Left forelimb (tissue), 1 donor: ENCODE data around the gene ACIN1.
A peak's percentile ranks its signal among the peaks of the same experiment; 100 is the strongest.
"Not testable (repeated sequence)": the region's sequence is repeated elsewhere in the genome, so short reads cannot be mapped to it uniquely, and the experiment has no call there.

ENCODE experiments used
- DNase-seq: peaks from one replicate; pipeline ENCODE4 v3.0.0-alpha.2; 2018; ENCODE audit warnings: low spot score

The ACIN1 gene

DNA sequence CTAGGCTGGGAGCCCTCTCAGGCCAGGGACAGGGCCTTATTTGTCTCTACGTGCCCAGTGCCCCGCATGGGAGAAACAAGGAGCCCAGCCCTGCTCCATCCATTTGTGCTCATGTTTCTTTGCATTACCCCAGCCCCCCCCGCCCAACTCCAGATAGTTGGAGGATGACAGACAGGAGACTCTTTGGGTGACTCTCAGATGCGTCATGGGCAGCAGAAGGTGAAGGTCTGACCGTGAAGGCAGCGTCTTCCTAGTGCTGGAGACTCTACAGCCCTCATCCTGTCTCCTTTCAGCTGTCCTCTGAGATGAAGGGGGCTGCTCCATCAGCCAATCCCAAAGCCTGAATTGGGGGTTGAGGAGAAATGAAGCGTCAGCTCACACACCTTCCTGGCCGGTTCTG, 53.2 kb downstream of the ACIN1 start:
- DNase-seq, result no peak

DNA sequence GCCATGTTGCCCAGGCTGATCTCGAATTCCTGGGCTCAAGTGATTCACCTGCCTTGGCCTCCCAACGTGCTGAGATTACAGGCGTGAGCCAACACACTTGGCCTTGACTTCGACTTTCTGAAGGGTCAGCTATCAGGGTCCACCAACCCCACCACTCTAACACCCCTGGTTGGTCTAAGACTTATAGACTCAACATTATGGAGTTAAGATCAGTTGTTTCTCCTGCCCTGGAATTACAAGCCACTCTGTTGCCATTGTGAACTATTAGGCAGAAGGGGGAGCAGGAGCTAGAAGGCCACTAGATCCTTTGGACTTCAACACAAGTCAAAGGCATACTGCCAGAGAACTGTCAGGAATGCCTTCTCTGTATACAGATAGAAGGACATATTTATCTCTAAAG, 54.8 kb downstream of the ACIN1 start:
- no peak for DNase-seq

DNA sequence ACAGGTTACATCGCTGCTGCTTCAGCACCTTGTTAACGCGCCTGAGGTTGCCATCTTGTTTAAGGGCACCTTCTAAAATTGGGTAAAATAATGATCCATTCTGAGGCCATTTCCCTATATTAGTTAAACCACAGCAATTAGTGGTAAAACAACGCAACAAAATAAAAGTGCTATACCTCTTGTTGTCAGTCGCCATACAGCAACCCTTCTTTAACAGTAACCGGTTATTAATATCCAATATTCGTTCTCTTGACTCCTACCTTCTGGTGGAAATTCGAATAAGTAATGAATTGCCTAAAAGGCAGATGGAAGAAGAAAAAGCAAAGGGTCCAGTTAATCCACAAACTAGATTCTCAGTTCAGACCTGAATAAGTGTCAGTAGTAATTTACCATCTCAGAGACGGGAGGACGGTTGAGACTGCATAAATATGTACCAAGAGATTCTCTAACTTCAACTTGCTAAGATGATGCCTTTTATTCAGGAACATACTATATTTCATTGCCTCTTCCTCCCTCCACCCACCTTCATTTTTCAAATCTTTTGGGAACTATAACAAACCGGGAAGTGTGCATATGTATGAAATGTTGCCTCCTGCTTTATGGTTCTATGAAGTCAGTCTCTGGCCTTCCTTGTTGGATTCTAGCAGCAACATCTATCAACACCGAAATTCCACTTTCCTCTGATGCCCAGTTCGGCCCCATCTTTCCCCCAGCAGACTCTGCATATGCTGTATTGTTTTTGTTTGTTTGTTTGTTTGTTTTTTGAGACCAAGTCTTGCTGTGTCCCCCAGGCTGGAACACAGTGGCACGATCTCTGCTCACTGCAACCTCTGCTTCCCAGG, 59.4 kb downstream of the ACIN1 start:
- no peak for DNase-seq

DNA sequence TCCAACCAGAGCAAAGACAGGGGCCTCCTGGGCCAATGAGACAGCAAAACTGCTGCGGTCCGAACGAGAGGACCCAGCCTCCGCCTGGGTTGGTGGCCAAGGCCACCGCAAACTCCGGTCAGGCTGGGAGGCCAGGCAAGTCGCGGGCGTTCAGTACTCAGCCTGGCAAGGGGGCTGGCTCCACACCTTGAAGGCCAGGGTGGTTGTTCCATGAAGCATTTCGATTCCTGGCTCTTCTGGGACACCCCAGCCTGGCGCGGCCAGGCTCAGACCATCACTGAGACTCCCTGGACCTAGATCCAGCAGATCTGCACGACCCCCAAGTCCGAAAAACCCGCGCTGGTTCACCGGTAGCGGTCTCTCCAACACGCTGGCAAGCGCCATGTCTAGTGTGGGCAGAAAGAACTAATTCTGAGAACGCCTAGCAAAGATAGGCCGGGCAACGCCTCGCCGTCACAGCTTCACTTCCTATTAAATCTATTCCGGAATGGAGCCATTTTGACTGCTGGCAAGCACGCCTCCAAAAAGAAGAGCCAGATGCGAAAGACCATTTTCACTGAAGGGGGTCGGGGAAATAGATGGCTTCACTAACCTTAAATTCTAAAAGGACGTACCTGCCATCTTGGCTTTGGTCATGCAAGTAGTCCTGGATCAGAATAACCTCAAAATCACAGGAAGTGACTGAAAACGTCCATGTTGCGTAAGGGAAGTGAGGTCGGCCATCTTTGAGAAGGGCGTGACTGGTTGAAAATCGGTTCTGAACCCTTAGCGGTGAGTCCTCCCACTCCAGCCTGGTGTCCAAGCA, 60.2 kb downstream of the ACIN1 start, which contains the start of gene PSMB5:
TSS of gene PSMB5 (minus strand) at position 403 of the 805 bp plus-strand sequence. CDS start at position 384, 19 bp downstream.
- peak; percentile 91 for DNase-seq

DNA sequence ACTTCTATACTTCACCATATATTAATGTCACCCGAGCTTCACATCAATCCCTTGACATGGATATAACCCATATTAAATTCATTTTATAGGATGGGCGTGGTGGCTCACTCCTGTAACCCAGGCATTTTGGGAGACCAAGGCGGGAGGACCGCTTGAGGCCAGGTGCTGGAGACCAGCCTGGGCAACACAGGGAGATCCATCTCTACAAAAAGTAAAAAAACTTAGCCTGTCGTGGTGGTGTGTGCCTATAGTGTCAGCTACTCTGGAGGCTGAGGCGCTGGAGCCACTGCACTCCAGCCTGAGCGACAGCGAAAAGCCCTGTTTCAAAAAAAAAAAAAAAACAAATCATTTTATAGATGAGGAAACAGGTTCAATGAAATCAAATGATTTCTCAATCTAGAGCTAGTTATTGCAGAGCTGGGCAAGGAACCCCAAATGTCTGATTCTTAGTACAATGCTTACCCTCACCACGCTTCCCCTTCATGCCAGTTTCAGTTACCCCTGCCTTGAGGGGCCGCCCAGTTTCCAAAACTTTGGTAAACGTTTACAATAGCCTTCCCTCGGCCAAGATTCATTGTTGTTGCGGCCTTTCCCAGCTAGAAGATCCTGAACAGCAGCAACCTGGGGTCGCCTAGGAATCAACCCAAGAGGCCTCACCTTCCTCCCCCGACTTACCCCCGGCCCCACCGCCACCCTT, 61.0 kb downstream of the ACIN1 start:
- DNase-seq, result no peak

DNA sequence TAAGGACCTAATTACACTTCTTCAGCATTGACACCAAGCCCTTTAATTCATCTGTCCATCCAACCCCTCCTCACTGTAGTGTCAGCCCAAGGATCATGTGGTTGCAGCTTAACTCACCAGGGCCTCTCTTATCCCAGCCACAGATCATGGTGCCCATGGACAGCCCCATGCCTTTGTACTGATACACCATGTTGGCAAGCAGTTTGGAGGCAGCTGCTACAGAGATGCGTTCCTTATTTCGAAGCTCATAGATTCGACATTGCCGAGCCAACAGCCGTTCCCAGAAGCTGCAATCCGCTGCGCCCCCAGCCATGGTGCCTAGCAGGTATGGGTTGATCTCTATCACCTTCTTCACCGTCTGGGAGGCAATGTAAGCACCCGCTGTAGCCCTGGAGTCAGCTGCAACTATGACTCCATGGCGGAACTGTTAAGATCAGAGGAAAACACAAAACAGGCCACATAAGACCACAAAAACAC, 61.6 kb downstream of the ACIN1 start:
- DNase-seq, result no peak

DNA sequence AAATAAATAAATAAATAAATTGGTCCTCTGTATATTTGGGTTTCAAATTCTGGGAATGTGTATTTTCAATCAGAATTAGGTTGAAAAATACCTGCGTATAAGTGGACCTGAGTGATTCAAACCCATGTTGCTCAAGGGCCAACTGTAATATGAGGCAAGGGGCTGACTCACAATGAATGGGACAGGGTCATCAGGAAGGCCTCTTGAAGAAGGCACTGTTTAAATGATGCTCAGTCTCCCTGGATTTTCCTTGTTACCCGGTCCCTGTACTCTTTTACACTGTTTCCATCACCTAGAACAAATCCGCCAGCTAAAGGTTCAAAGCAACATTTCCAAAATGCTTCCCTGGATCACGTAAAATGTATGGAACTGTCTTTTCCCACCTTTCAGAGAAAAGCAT, 64.0 kb downstream of the ACIN1 start:
- no peak for DNase-seq

DNA sequence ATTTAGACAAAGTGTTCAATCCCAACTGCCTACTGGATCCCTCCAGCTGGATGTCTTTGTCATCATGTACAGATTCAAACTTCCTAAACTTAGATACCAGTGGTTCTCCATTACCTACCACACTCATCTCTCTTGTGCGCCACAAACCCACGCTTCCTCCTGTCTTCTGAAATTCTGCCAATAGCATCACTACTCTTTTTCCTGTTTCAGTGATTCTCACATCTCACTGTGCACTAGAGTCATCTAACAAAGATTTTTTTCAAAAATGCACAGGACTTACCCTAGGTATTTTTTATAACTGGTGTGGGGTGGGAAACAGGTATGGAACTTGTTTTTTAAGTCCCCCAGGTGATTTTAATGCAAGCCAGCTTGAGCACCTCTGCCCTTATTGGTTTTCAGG, 66.1 kb downstream of the ACIN1 start:
- DNase-seq, result no peak

DNA sequence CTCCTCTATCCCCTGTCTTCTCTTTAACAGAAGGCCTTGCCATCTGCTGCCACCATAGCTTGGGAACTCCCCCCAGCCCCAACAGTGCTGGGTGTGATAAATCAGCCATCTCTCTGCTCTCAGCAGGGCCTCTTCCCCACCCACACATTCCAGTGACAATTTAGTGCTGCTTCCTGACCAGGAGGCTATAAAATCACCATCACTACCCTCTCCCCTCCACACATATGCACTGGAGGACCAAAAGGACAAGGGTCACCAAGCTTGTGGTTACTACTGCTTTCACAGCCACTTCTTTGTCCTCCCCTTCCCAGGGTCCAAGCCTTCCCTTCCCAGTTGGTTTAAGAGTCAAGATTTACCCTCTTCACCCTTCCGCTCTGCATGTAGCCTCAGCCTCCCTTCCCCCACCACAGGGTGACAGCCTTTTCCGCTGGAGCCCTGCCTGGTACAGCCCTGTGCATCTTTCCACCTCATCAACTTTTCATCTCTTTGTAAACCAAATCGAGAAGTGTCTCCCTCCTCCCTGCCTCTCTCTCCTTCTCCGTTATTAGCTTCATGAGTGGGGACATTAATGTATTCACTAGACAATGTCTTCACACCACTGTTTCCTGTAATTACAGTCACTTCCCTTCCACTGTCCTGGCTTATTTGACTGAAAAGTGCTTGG, 69.7 kb downstream of the ACIN1 start:
- DNase-seq, result no peak

DNA sequence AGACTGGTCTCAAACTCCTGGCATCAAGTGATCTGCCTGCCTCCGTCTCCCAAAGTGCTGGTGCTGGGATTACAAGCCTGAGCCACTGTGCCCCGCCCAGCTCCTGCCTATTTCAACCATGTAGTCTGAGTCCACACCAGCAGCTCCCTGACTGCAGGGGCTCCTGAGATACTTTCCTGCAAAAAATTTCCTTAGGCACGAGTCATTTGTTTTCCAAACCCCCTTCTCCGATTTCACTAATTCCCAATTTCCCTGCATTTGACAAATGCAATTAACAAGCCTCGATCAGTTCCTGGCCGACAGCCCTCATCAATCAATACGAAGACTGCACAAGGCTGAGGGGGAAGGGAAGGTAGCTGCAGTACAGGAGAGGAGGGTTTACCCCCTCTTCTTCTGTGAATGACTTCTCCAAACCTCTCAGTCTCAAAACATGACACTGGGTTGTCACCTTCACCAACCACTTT, 70.3 kb downstream of the ACIN1 start:
- DNase-seq, result no peak

DNA sequence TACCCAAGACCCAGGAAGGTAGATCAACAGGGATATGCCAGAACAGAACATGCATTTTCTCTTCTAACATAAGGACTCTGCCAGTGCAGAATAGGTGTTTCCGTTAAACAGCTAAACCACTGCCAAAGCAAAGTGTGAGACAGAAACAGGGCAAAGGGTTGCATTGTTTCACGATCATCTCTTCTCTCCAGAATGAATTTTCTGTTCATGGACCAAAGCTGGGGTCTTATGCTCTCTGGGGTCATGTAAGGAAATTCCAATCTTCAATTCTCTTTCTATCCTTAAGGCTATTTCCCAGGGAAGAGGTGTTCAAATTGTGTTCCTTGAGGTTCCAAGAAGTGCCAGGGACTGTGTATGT, 71.2 kb downstream of the ACIN1 start:
- DNase-seq, result no peak

DNA sequence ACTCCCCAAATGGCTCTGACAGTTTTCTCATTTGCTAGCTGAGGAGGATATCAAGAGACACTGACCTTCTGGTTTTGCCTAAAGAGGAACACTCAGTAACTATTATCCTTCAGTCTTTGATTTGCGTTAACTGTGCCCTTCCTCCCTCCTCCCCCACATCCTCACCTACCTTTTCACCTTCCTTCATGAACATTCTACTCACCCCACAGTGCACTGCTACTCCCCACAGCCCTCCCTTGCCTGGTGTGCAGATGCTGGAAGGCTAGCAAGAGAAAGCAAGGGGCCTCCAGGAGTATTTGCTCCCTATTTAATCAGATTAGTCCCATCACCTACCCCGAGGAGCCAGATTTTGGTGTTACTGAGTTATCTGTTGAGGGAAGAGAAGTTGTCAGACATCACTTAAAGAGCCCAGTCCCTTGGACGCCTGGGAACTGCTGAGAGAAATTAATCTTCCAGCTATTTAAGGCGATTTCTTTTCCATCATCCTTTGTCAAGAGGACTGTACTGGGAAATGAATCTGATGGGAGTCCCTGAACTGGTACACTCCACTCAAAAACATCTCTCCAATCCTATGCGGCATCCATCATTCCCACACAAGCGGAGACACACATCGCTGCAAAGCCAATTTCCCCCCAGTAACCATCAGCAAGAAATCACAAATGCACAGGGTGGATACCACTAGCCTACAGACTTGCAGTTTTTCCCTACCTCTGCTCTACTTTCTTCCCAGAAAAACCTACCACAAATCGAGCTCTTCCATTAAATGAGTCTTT, 71.7 kb downstream of the ACIN1 start:
- no peak for DNase-seq

DNA sequence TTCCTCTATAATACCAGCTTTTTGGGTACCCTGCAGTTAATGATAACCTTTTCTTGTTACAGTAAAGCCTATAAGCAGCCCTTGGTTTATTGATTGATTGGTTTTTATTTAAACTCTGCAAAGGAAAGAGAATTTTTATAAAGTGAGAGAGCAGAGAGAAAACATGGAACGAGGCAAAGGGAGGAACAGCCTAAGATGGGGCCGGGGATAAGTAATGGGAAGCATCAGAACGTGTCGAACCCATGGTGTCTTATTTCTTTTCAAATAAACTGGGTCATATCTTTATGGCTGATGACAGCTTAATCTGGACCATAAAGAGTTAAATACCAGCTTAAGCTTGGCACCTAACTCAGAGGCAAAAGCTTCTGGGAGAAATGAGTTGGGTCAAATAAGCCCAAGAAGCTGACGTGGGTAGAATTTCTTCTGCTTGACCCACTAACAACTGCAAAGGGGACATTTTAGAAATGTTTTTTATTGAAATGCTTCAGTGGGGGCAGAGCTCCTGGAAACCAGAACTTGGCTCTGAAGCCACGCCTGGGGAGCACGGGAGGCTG, 73.0 kb downstream of the ACIN1 start:
- no peak for DNase-seq

DNA sequence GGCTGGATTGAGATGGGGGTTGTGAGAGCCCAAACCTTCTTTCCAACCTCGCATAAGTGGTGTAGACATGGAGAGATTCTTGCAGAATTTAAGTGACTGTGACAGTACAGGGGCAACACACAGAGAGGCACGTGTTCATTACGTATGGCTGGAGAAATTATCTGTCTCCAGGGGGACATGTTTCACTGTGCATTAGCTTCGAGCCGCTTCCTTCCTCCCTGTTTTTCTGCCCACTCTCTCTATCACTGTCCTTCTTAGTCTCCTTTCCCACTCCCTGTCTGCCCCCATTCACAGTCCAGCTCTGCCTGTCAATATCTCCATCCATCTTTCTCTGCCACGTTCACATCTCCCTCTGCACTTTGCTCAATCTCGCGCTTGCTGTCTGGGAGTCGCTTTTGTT, 73.5 kb downstream of the ACIN1 start:
- DNase-seq, result no peak

DNA sequence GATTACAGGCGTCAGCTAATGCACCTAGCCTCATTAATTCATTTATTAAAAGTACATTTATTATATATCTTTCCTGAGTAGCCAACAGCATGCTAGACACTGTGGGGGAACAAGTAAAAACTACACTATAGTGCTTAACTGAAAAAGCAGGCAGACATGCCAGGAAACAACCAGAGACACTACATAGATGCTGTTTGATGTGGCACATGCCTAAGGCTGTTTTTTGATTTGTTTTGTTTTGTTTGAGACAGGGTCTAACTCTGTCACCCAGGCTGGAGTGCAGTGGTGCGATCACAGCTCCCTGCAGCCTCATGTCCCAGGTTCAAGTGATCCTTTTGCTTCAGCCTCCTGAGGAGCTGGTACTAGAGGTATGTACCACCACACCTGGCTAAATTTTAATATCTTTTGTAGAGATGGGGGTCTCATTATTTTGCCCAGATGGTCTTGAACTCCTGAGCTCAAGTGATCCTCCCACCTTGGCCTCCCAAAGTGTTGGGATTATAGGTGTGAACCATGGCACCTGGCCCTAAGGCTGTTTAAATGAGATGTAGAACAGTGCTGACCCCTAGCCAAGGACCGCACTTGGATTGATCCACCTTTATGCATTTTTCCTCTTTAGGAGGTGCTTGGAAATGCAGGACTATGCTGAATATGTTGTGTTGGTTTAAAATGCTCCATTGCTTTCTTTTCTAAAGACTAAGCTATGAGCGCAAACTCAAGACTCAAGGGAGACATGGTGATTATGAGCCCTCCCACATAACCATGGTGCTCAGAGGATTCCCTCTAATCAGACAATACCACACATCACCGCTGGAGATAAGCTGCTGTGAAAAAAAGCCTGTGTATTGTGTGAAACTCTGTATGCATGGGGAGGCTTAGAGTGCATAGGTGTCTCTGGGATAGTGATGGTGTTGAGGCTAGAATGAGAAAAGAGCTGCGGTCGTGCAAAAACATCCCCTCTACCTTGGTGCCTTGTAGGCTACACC, 74.5 kb downstream of the ACIN1 start:
- DNase-seq, result no peak

DNA sequence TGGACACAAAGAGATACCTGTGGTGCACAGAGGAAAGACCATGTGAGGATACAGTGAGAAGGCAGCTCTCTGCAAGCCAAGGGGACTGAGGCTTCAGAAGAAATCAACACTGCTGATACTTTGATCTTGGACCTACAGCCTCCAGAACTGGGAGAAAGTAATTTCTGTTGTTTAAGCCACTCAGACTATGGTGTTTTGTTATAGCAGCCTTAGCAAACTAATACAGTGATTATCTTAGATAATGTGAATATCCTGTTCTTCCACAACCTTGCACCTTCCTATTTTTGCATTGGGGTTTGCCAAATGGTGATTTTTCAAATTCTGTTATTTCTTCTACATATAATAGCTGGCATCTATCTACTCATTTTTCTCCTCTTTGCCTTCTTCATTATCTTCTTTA, 76.8 kb downstream of the ACIN1 start:
- no peak for DNase-seq

DNA sequence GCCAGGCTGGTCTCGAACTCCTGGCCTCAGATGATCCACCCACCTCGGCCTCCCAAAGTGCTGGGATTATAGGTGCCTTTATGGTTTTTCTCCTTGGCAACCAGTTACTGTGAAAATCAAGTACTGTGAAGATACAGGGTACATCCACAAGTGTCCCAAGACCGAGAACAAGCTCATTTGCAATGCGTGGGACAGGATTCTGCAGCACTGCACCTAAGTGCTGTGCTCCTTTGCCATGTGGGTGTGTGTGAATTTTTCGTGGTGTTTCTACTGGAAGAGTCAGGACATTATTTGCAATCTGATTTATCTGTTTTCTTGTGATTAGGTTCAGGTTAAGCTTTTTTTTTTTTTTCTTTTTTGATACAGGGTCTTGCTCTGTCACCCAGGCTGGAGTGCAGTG, 77.8 kb downstream of the ACIN1 start:
- no peak for DNase-seq

DNA sequence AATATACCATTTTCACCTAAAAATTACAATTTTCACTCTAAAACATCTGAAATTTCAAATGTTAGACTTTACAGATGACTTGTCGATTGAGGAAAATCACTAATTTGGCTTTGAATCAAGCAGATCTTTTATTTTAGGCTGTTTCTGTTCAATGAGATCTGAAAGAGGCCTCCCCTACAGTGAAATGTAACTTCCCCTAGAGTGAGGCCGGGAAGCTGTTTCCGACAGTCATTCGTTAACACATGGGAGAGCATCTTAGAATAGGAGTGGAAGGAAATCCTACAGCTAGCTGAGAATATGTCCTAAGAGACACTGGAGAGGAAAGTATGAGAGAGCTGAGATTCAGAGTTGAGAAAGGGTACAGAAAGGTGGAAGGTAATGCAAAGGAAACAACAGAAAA, 79.3 kb downstream of the ACIN1 start:
- DNase-seq, result no peak

DNA sequence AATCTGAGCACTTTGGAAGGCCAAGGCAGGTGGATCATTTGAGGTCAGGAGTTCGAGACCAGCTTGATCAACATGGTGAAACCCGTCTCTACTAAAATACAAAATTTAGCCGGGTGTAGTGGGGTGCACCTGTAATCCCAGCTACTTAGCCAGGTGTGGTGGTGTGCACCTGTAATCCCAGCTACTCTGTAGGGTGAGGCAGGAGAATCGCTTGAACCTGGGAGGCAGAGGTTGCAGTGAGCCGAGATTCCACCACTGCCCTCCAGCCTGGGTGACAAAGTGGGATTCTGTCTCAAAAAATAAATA, 81.2 kb downstream of the ACIN1 start:
- DNase-seq, result not testable (repeated sequence)
